K562 (cell line): ENCODE data around the gene SLC45A3. TPM values are rescaled to one million over a fixed set of nuclear protein-coding genes. Genes with fewer than 3 reads are reported as not detected.
A peak's percentile ranks its signal among the peaks of the same experiment; 100 is the strongest.

Source experiments
- ATAC-seq: fragments of 200-7000 bp; cut with Tn5 transposase; 3 replicates; pipeline ENCODE4 v1.9.1; 2020; ENCODE audit warnings: moderate library complexity
- BruUV-seq: library from RNA; stranded (reverse); fragments of 400-500 nt; replicated peaks from 2 replicates; lab custom pipeline; 2021; lab: Mats Ljungman, UMichigan
- CTCF ChIA-PET: fragments of 300-600 bp; formaldehyde crosslinking; extraction: SDS; loops from one replicate; lab custom pipeline; 2021; ENCODE audit warnings: low intra/inter-chr PET ratio; lab: Yijun Ruan, JAX
- POLR2A ChIA-PET: fragments of 300-600, 350-650 bp; sonication (Branson Sonifier 250); formaldehyde crosslinking; extraction: SDS; loops from one replicate; lab custom pipeline; 2021; ENCODE audit warnings: antibody characterized with exemption, inconsistent platforms; lab: Yijun Ruan, JAX
- DNase-seq, 4 experiments: peaks; one replicate each; pipeline versions ENCODE4 v3.0.0 to v3.0.0-alpha.2; 2011 to 2018; ENCODE audit warnings: low spot score in 3 of 4, mixed read lengths in 3 of 4; ENCODE audit errors: extremely low read depth in 1 of 4
- FAIRE-seq: peaks from 2 replicates; lab custom pipeline; 2011; peaks lifted over from hg19 to GRCh38; lab: Jason Lieb, UNC
- H2AFZ ChIP-seq: 2 replicates; pipeline ENCODE4 v1.6.0; 2011; ENCODE audit warnings: low read depth, low read length, control low read depth, inconsistent platforms
- H3K27ac ChIP-seq: fragments of 200-600 bp; 3 replicates; pipeline ENCODE4 v1.8.0; 2011; ENCODE audit warnings: low read depth, mild to moderate bottlenecking, control low read depth, inconsistent platforms, low read length, moderate library complexity, mixed read lengths; ENCODE audit errors: extremely low read depth
- H3K27me3 ChIP-seq, 2 experiments: fragments of 300-600 bp in 1 of 2; 2 replicates in 1 of 2; 3 replicates in 1 of 2; pipeline versions ENCODE4 v1.6.0 to v1.8.0; 2011; ENCODE audit warnings: inconsistent platforms in 2 of 2, low read length in 2 of 2, mild to moderate bottlenecking in 1 of 2, mixed read lengths in 1 of 2, moderate library complexity in 1 of 2; ENCODE audit not compliant: control insufficient read depth in 2 of 2, insufficient read depth in 2 of 2
- H3K36me3 ChIP-seq: fragments of 300-600 bp; 3 replicates; pipeline ENCODE4 v1.8.0; 2011; ENCODE audit warnings: mild to moderate bottlenecking, low read length, inconsistent platforms; ENCODE audit not compliant: control insufficient read depth, insufficient read depth
- H3K4me1 ChIP-seq, 2 experiments: fragments of 200-600 bp in 1 of 2; replicated peaks in 1 of 2; 2 replicates in 1 of 2; 3 replicates in 1 of 2; pipeline versions ENCODE4 v1.5.1 to v1.8.0; 2011; ENCODE audit warnings: inconsistent platforms in 2 of 2, low read length in 2 of 2, mild to moderate bottlenecking in 1 of 2, mixed read lengths in 1 of 2, moderate library complexity in 1 of 2; ENCODE audit not compliant: control insufficient read depth in 2 of 2, insufficient read depth in 2 of 2
- H3K4me2 ChIP-seq: 2 replicates; pipeline ENCODE4 v1.6.1; 2011; ENCODE audit warnings: low read length, control low read depth, inconsistent platforms, mixed read lengths; ENCODE audit not compliant: insufficient read depth
- H3K4me3 ChIP-seq: fragments of 200-600 bp; sonication (generic), shearing (Covaris generic); 2 replicates; pipeline ENCODE4 v1.5.1; 2016; ENCODE audit warnings: control low read depth, inconsistent platforms
- H3K79me2 ChIP-seq: fragments of 200-600 bp; 3 replicates; pipeline ENCODE4 v1.8.0; 2011; ENCODE audit warnings: low read length, inconsistent platforms; ENCODE audit not compliant: control insufficient read depth, insufficient read depth
- H3K9ac ChIP-seq, 2 experiments: 2 replicates each; pipeline versions ENCODE4 v1.6.0 to v1.6.1; 2011; ENCODE audit warnings: low read depth in 2 of 2, low read length in 2 of 2, control low read depth in 1 of 2, inconsistent platforms in 1 of 2, mild to moderate bottlenecking in 1 of 2, mixed read lengths in 1 of 2; ENCODE audit not compliant: insufficient read depth in 1 of 2
- H3K9me1 ChIP-seq: one replicate; pipeline ENCODE4 v1.6.0; 2011; ENCODE audit warnings: inconsistent platforms, mild to moderate bottlenecking, low read length, moderate library complexity; ENCODE audit not compliant: control insufficient read depth, insufficient read depth
- H3K9me3 ChIP-seq: replicated peaks from 2 replicates; pipeline ENCODE4 v1.5.1; 2011; ENCODE audit warnings: low read depth, low read length, inconsistent platforms; ENCODE audit not compliant: control insufficient read depth, insufficient read depth
- H4K20me1 ChIP-seq: replicated peaks from 2 replicates; pipeline ENCODE4 v1.6.1; 2011; ENCODE audit warnings: low read length, inconsistent platforms, mixed read lengths; ENCODE audit not compliant: control insufficient read depth, insufficient read depth
- ARNT ChIP-seq, 2 experiments: fragments of 450-650 bp; IDR thresholded peaks; 2 replicates each; pipeline ENCODE4 v1.6.1; 2016; ENCODE audit warnings: mild to moderate bottlenecking in 1 of 2
- CBFA2T3 ChIP-seq: fragments of 450-650 bp; IDR thresholded peaks from 2 replicates; pipeline ENCODE4 v1.6.1; 2017
- DIDO1 ChIP-seq: fragments of 450-650 bp; IDR thresholded peaks from 2 replicates; pipeline ENCODE4 v1.6.1; 2016; ENCODE audit warnings: low read depth, missing biosample characterization, missing genetic modification characterization
- E2F6 ChIP-seq, 2 experiments: IDR thresholded peaks; 2 replicates each; pipeline ENCODE4 v1.6.1; 2011; ENCODE audit warnings: borderline replicate concordance in 1 of 2, control low read depth in 1 of 2, low read depth in 1 of 2, low read length in 1 of 2, mild to moderate bottlenecking in 1 of 2, mixed read lengths in 1 of 2, moderate library complexity in 1 of 2; ENCODE audit not compliant: insufficient read depth in 1 of 2, insufficient read length in 1 of 2, poor library complexity in 1 of 2, severe bottlenecking in 1 of 2; ENCODE audit errors: extremely low read depth in 1 of 2
- FOXM1 ChIP-seq, 2 experiments: fragments of 450-650 bp in 1 of 2; sonication (generic) in 1 of 2; formaldehyde crosslinking in 1 of 2; IDR thresholded peaks; 2 replicates each; pipeline versions ENCODE4 v1.6.1 to v1.9.0; 2017 to 2022; ENCODE audit warnings: low read depth in 2 of 2, mild to moderate bottlenecking in 2 of 2, missing genetic modification reagents in 1 of 2, moderate library complexity in 1 of 2
- HMG20B ChIP-seq: fragments of 250-450 bp; sonication (Bioruptor Pico); IDR thresholded peaks from 2 replicates; pipeline ENCODE4 v1.5.0; 2021; ENCODE audit warnings: mild to moderate bottlenecking
- HNRNPUL1 ChIP-seq: fragments of 200-400 bp; formaldehyde crosslinking; IDR thresholded peaks from 2 replicates; pipeline ENCODE4 v1.6.1; 2017; ENCODE audit warnings: low read length
- KAT2B ChIP-seq: IDR thresholded peaks from one replicate; pipeline ENCODE4 v1.6.1; 2012; ENCODE audit warnings: low read depth, mild to moderate bottlenecking, control low read depth, inconsistent platforms, low read length, moderate library complexity
- MCM2 ChIP-seq: fragments of 450-650 bp; IDR thresholded peaks from 2 replicates; pipeline ENCODE4 v1.6.1; 2017; ENCODE audit warnings: low read depth, mild to moderate bottlenecking
- NELFE ChIP-seq: IDR thresholded peaks from 2 replicates; pipeline ENCODE4 v1.6.1; 2011; ENCODE audit warnings: mild to moderate bottlenecking; ENCODE audit not compliant: insufficient read depth, insufficient read length
- POLR2A ChIP-seq: fragments of 450-650 bp; conservative IDR thresholded peaks from 2 replicates; pipeline ENCODE4 v1.6.1; 2016
- RFX7 ChIP-seq: fragments of 250-450 bp; sonication (Bioruptor Pico); IDR thresholded peaks from 2 replicates; pipeline ENCODE4 v1.5.1; 2021; ENCODE audit warnings: mild to moderate bottlenecking
- RHOXF2B ChIP-seq: fragments of 250-450 bp; sonication (Bioruptor Pico); conservative IDR thresholded peaks from 2 replicates; pipeline ENCODE4 v1.5.1; 2021
- SREBF1 ChIP-seq: fragments of 150-350 bp; IDR thresholded peaks from 2 replicates; pipeline ENCODE4 v1.6.1; 2014; ENCODE audit warnings: antibody characterized with exemption, low read depth, low read length, borderline replicate concordance
- ZNF134 ChIP-seq: fragments of 250-450 bp; sonication (Bioruptor Pico); conservative IDR thresholded peaks from 2 replicates; pipeline ENCODE4 v1.4.0; 2020
- ZNF23 ChIP-seq: fragments of 250-450 bp; sonication (Bioruptor Pico); IDR thresholded peaks from 2 replicates; pipeline ENCODE4 v1.4.0; 2020; ENCODE audit warnings: mild to moderate bottlenecking
- ZNF347 ChIP-seq: fragments of 450-650 bp; formaldehyde crosslinking; IDR thresholded peaks from 2 replicates; pipeline ENCODE4 v1.4.0; 2020; ENCODE audit warnings: low read depth, mild to moderate bottlenecking, moderate library complexity
- ZNF785 ChIP-seq: fragments of 250-450 bp; sonication (Bioruptor Pico); IDR thresholded peaks from 2 replicates; pipeline ENCODE4 v1.4.0; 2020; ENCODE audit warnings: mild to moderate bottlenecking
- ZNF830 ChIP-seq: fragments of 250-450 bp; sonication (Bioruptor Pico); IDR thresholded peaks from 2 replicates; pipeline ENCODE4 v1.5.0; 2021; ENCODE audit warnings: mild to moderate bottlenecking
- WGBS: fragments of 100-300 bp; shearing (Covaris generic); methylation state at CpG from one replicate; pipeline ENCODE4 v1.1.6; 2016; ENCODE audit warnings: low coverage, mixed read lengths; ENCODE audit not compliant: insufficient coverage; ENCODE audit errors: missing lambda C conversion rate; 5-methylcytosine and 5-hydroxymethylcytosine counted together
- in situ Hi-C: fragments of 300-500 bp; cut with MboI; formaldehyde crosslinking; loops from 4 replicates; pipeline ENCODE4 v1.15.0; 2018; ENCODE audit warnings: inconsistent platforms, mixed read lengths
- intact Hi-C: fragments of 100-400 bp; cut with micrococcal nuclease; formaldehyde crosslinking; loops from 2 replicates; pipeline ENCODE4 v1.14.2; 2022
- polyA plus RNA-seq, 8 experiments: library from polyadenylated mRNA; depleted of rRNA in 4 of 8; stranded (reverse) in 5 of 8; unstranded in 3 of 8; fragments of >200 nt; fragmentation: Nextera tagmentation in 2 of 8; fragmentation: Illumina TruSeq in 1 of 8; extraction: Ambion mirVana in 2 of 8; extraction: Trizol in 1 of 8; gene quantifications; 2 replicates each; pipeline versions ENCODE4 v1.2.1 to v1.2.3, GENCODE V29; 2011 to 2014; ENCODE audit warnings: inconsistent platforms in 1 of 8, missing spikeins in 1 of 8
- total RNA-seq, 7 experiments: library from RNA; depleted of rRNA in 6 of 7; stranded (reverse); fragments of >200 nt in 6 of 7; fragmentation: Illumina TruSeq in 2 of 7; extraction: Trizol in 2 of 7; gene quantifications; 2 replicates each; pipeline versions ENCODE4 v1.2.1 to v1.2.3, GENCODE V29; 2011 to 2021; ENCODE audit warnings: low replicate concordance in 1 of 7

SLC45A3 gene
- total and polyA plus RNA-seq, 9 of the 15 experiments (the other 6 are each of a cell fraction or from before 2014, with no cell fraction given): 0.06 to 3.3 (median 1.3) TPM

GRCh38 chr1:205623646-205624045 lies 56.7 kb downstream of the SLC45A3 start:
- POLR2A ChIA-PET: interaction anchor here (1.1 to 3.0 kb wide), 3 partner anchors 8 to 27 kb away, joined by 3 to 22 read pairs (median 10); partner anchors contain the start of gene ELK4
- H3K36me3 ChIP-seq: peaks cover 77% of the 10 kb centered on the region
- BruUV-seq: no TSS peak

GRCh38 chr1:205620269-205620668 lies 60.0 kb downstream of the SLC45A3 start:
- Histone ChIP-seq H3K36me3 (peaks cover 85% of the 10 kb centered on the region), H3K27me3 (no peaks in the 10 kb centered on the region), H2AFZ (no peak overlapping the region), H3K27ac (no peak overlapping the region), H3K4me3 (no peak overlapping the region), H3K9ac (no peak overlapping the region; a peak in 1 of 4 replicates), H3K79me2 (peaks cover 25% of the 10 kb centered on the region), H3K4me1 (no peaks in the 10 kb centered on the region; a peak in 2 of 5 replicates), H3K9me1 (no peaks in the 10 kb centered on the region), H4K20me1 (no peaks in the 10 kb centered on the region), H3K9me3 (no peaks in the 10 kb centered on the region), H3K4me2 (no peak overlapping the region)
- ChIA-PET POLR2A (interaction anchor here (0.9 to 1.8 kb wide), 2 partner anchors 12 to 18 kb away, joined by 3 to 6 read pairs; partner anchors contain the start of gene ELK4), CTCF (no interaction called here)
- no peak for FAIRE-seq
- no peak for ATAC-seq
- in situ Hi-C loops (no loop called here), intact Hi-C loops (no loop called here)
- TF ChIP-seq ZNF23 (no peak), HNRNPUL1 (no peak), E2F6 (IDR thresholded peaks at IDR 0.05; ENCODE audit: borderline replicate concordance in 1 of 2, extremely low read depth in 1 of 2, insufficient read depth in 1 of 2, insufficient read length in 1 of 2, low read depth in 1 of 2, low read length in 1 of 2, poor library complexity in 1 of 2, severe bottlenecking in 1 of 2) (no peak), HMG20B (CRISPR knock-in tag) (no peak), ARNT (IDR thresholded peaks at IDR 0.05) (no peak), DIDO1 (tag) (no peak), NELFE (no peak), SREBF1 (no peak), MCM2 (no peak), KAT2B (no peak), ZNF830 (CRISPR knock-in tag) (no peak)
- 91% methylated on average over 6 of the region's 6 CpGs for WGBS
- BruUV-seq: TSS peak; percentile 18
- no peak for DNase-seq

More at GRCh38 chr1:205623646-205624045, 56.7 kb downstream of the SLC45A3 start:
- Histone ChIP-seq H2AFZ (no peak overlapping the region), H3K9me3 (no peaks in the 10 kb centered on the region), H3K4me1 (no peaks in the 10 kb centered on the region; a peak in 2 of 5 replicates), H4K20me1 (no peaks in the 10 kb centered on the region), H3K9me1 (no peaks in the 10 kb centered on the region), H3K9ac (no peak overlapping the region), H3K27ac (no peak overlapping the region), H3K79me2 (peaks cover 55% of the 10 kb centered on the region), H3K27me3 (no peaks in the 10 kb centered on the region), H3K4me3 (no peak overlapping the region), H3K4me2 (no peak overlapping the region)
- intact Hi-C loops (no loop called here), in situ Hi-C loops (no loop called here)
- DNase-seq (no peak), ATAC-seq (no peak), FAIRE-seq (no peak)
- TF ChIP-seq ZNF785 (CRISPR knock-in tag): no peak
- no peak for TF ChIP-seq RHOXF2B (CRISPR knock-in tag)
- TF ChIP-seq POLR2A: no peak
- TF ChIP-seq FOXM1 (IDR thresholded peaks at IDR 0.05; ENCODE audit: low read depth): no peak
- TF ChIP-seq FOXM1 (CRISPR knock-in tag; IDR thresholded peaks at IDR 0.05; ENCODE audit: low read depth): no peak
- no peak for TF ChIP-seq ZNF134 (CRISPR knock-in tag)
- TF ChIP-seq RFX7: no peak
- 0 out of 2 replicates have a peak, but pooled peaks have one; percentile 12 for TF ChIP-seq CBFA2T3
- no peak for TF ChIP-seq ZNF347 (CRISPR knock-in tag)
- 88% methylated on average over 4 of the region's 4 CpGs for WGBS
- CTCF ChIA-PET: no interaction called here
